Activated CD4-positive, alpha-beta memory T cell treated with anti-CD3 and anti-CD28 coated beads, Interleukin-2, amount 10 ng/mL, durations not matched to agents 7 days and 5 days (primary cell): ENCODE measurements around the gene WDR27. TPM values are rescaled to one million over a fixed set of nuclear protein-coding genes. Genes with fewer than 3 reads are reported as not detected.

ENCODE experiments used
- CTCF ChIA-PET: fragments of 350-600 bp; sonication (Branson Sonifier 250); formaldehyde crosslinking; loops from one replicate; lab custom pipeline; 2021; ENCODE audit warnings: antibody characterized with exemption, inconsistent platforms; lab: Charles Lee
- POLR2A ChIA-PET: fragments of 350-600 bp; sonication (Branson Sonifier 250); formaldehyde crosslinking; loops from one replicate; lab custom pipeline; 2021; ENCODE audit warnings: antibody characterized with exemption; lab: Charles Lee
- DNase-seq: peaks from one replicate; pipeline ENCODE4 v3.0.0-alpha.2; 2020
- H3K27ac Mint-ChIP-seq: one replicate; pipeline ENCODE4 v1.8.0; 2021; ENCODE audit warnings: mild to moderate bottlenecking, mixed read lengths
- H3K27me3 Mint-ChIP-seq: one replicate; pipeline ENCODE4 v1.8.0; 2021; ENCODE audit warnings: mixed read lengths
- H3K36me3 Mint-ChIP-seq: one replicate; pipeline ENCODE4 v1.8.0; 2021; ENCODE audit warnings: low read depth, mixed read lengths
- H3K4me1 Mint-ChIP-seq: one replicate; pipeline ENCODE4 v1.8.0; 2021; ENCODE audit warnings: mixed read lengths
- H3K4me3 Mint-ChIP-seq: one replicate; pipeline ENCODE4 v1.8.0; 2021; ENCODE audit warnings: mild to moderate bottlenecking, mixed read lengths
- H3K9me3 Mint-ChIP-seq: one replicate; pipeline ENCODE4 v1.8.0; 2021; ENCODE audit warnings: mixed read lengths
- total RNA-seq, 2 experiments: library from RNA; stranded (reverse); gene quantifications; one replicate each; pipeline ENCODE4 v1.2.3, GENCODE V29; 2021

The WDR27 gene
- total RNA-seq, 2 experiments from 2014 or later: 24.9 to 25.2 TPM

- H3K4me1 Mint-ChIP-seq: no peaks in the 10 kb centered on the region
- H3K4me3 Mint-ChIP-seq: no peak overlapping the region
- H3K27me3 Mint-ChIP-seq: peaks cover 2% of the 10 kb centered on the region
- no peaks in the 10 kb centered on the region for H3K36me3 Mint-ChIP-seq
- no peaks in the 10 kb centered on the region for H3K9me3 Mint-ChIP-seq
- ChIA-PET POLR2A (no interaction called here), CTCF (no interaction called here)
- DNase-seq: no peak
- H3K27ac Mint-ChIP-seq: no peak overlapping the region
These were observed 202.8 kb downstream of the WDR27 start for GRCh38 chr6:169498916-169499513.

DNA sequence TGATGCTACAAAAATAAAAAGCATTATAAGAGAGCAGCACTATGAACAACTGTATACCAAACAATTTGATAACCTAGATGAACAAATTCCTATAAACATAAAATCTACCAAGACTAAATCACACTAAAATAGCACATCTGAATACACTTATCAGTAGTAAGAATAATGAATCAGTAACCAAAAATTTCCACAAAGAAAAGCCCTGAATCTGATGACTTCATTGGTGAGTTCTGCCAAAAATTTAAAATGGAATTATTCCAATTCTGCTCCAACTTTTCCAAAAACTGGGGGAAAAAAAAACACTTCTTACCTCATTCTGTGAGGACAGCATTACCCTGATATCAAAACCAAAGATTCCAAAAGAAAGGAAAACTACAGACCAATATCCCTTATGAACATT, 206.2 kb downstream of the WDR27 start:
- H3K9me3 Mint-ChIP-seq: no peaks in the 10 kb centered on the region
- H3K4me1 Mint-ChIP-seq: no peaks in the 10 kb centered on the region
- H3K27me3 Mint-ChIP-seq: peaks cover 2% of the 10 kb centered on the region
- H3K4me3 Mint-ChIP-seq: no peak overlapping the region
- DNase-seq: no peak
- CTCF ChIA-PET: no interaction called here
- POLR2A ChIA-PET: no interaction called here
- H3K27ac Mint-ChIP-seq: no peak overlapping the region
- no peaks in the 10 kb centered on the region for H3K36me3 Mint-ChIP-seq

DNA sequence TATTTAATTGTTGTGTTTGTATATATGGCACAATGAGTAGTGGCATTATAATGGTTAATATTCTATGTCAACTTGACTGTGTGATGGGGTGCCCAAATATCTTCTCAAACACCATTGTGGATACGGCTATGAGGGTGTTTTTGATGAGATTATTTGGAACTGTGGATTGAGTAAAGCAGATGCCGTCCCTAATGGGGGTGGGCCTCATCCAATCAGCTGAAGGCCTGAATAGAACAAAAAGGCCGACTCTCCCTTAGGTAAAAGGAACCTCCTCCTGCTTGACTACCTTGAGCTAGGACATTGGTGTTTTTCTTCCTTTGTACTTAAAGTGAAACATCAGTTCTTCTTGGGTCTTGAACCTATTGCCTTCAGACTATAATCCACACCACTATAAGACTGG, 207.8 kb downstream of the WDR27 start:
- no peak overlapping the region for H3K4me3 Mint-ChIP-seq
- no peaks in the 10 kb centered on the region for H3K36me3 Mint-ChIP-seq
- no peaks in the 10 kb centered on the region for H3K9me3 Mint-ChIP-seq
- no peak overlapping the region for H3K27ac Mint-ChIP-seq
- no peaks in the 10 kb centered on the region for H3K4me1 Mint-ChIP-seq
- peaks cover 2% of the 10 kb centered on the region for H3K27me3 Mint-ChIP-seq
- ChIA-PET POLR2A (no interaction called here), CTCF (no interaction called here)
- DNase-seq: no peak

DNA sequence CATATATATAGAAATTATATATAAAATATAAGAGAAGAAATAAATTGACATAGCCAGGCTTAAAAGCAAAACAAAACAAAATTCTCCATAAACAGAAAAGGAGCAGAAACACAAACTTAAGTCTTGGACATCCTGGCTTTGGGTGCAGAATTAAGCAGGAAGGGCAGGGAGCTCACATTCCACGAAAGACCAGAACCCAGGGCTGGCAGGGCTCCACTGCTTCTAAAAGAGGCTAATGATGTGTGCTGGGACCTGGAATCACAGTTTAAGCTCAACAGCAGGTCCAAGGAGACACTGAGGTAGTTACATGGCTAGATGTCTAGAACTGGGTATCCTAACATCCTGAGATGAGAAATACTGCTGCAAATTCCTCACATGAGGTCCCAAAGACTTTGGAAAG, 210.3 kb downstream of the WDR27 start:
- CTCF ChIA-PET: no interaction called here
- no peak for DNase-seq
- no peaks in the 10 kb centered on the region for H3K9me3 Mint-ChIP-seq
- no peaks in the 10 kb centered on the region for H3K36me3 Mint-ChIP-seq
- no peaks in the 10 kb centered on the region for H3K4me1 Mint-ChIP-seq
- no peak overlapping the region for H3K27ac Mint-ChIP-seq
- no peak overlapping the region for H3K4me3 Mint-ChIP-seq
- H3K27me3 Mint-ChIP-seq: peaks cover 2% of the 10 kb centered on the region
- POLR2A ChIA-PET: no interaction called here

GRCh38 chr6:169490830-169491229, 211.0 kb downstream of the WDR27 start:
- Mint-ChIP-seq H3K36me3 (no peaks in the 10 kb centered on the region), H3K4me3 (no peak overlapping the region), H3K4me1 (no peaks in the 10 kb centered on the region), H3K27me3 (peaks cover 2% of the 10 kb centered on the region), H3K9me3 (no peaks in the 10 kb centered on the region), H3K27ac (no peak overlapping the region)
- DNase-seq: no peak
- CTCF ChIA-PET: no interaction called here
- POLR2A ChIA-PET: no interaction called here

GRCh38 chr6:169490246-169490641, 211.6 kb downstream of the WDR27 start:
- no peak overlapping the region for H3K27ac Mint-ChIP-seq
- no peaks in the 10 kb centered on the region for H3K36me3 Mint-ChIP-seq
- ChIA-PET CTCF (no interaction called here), POLR2A (no interaction called here)
- no peak for DNase-seq
- no peak overlapping the region for H3K4me3 Mint-ChIP-seq
- no peaks in the 10 kb centered on the region for H3K4me1 Mint-ChIP-seq
- H3K27me3 Mint-ChIP-seq: peaks cover 2% of the 10 kb centered on the region
- H3K9me3 Mint-ChIP-seq: no peaks in the 10 kb centered on the region

- Mint-ChIP-seq H3K27me3 (no peaks in the 10 kb centered on the region), H3K27ac (no peak overlapping the region), H3K4me3 (no peak overlapping the region), H3K36me3 (no peaks in the 10 kb centered on the region), H3K9me3 (no peaks in the 10 kb centered on the region), H3K4me1 (no peaks in the 10 kb centered on the region)
- POLR2A ChIA-PET: no interaction called here
- DNase-seq: no peak
- CTCF ChIA-PET: no interaction called here
These were observed 212.1 kb downstream of the WDR27 start for GRCh38 chr6:169489563-169490245.

GRCh38 chr6:169487579-169488436, 214.0 kb downstream of the WDR27 start:
- Mint-ChIP-seq H3K4me1 (no peaks in the 10 kb centered on the region), H3K27me3 (no peaks in the 10 kb centered on the region), H3K36me3 (no peaks in the 10 kb centered on the region), H3K4me3 (no peak overlapping the region), H3K9me3 (peaks cover 3% of the 10 kb centered on the region), H3K27ac (no peak overlapping the region)
- ChIA-PET POLR2A (no interaction called here), CTCF (no interaction called here)
- DNase-seq: no peak

- Mint-ChIP-seq H3K27ac (no peak overlapping the region), H3K9me3 (peaks cover 25% of the 10 kb centered on the region), H3K27me3 (no peaks in the 10 kb centered on the region), H3K36me3 (no peaks in the 10 kb centered on the region), H3K4me1 (no peaks in the 10 kb centered on the region), H3K4me3 (no peak overlapping the region)
- no peak for DNase-seq
- ChIA-PET CTCF (no interaction called here), POLR2A (no interaction called here)
These were observed 221.9 kb downstream of the WDR27 start for GRCh38 chr6:169479783-169480495.

DNA sequence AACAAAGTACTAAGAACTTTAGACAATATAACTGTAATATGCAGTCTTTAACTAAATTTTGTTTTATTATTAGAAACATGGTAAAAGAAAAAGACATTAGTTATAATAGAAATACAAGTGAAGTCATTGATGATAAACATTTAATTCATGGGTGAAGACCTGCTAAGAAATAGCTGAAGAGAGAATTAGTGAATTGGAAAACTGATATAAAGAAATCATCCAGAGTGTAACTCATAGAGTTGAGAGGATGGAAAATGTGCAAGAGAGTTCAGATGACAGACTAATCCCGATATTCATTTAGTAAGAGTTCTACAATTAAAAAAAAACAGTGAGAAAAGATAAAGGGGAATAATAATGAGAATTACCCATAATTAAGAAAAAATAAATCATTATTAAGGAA, 227.5 kb downstream of the WDR27 start:
- no peak for DNase-seq
- CTCF ChIA-PET: no interaction called here
- H3K27me3 Mint-ChIP-seq: no peaks in the 10 kb centered on the region
- POLR2A ChIA-PET: no interaction called here
- H3K4me3 Mint-ChIP-seq: no peak overlapping the region
- H3K27ac Mint-ChIP-seq: no peak overlapping the region
- peaks cover 19% of the 10 kb centered on the region for H3K9me3 Mint-ChIP-seq
- H3K4me1 Mint-ChIP-seq: no peaks in the 10 kb centered on the region
- no peaks in the 10 kb centered on the region for H3K36me3 Mint-ChIP-seq

- DNase-seq: no peak
- Mint-ChIP-seq H3K27me3 (no peaks in the 10 kb centered on the region), H3K4me1 (no peaks in the 10 kb centered on the region), H3K27ac (no peak overlapping the region), H3K9me3 (peaks cover 21% of the 10 kb centered on the region), H3K36me3 (peaks cover 4% of the 10 kb centered on the region), H3K4me3 (no peak overlapping the region)
- POLR2A ChIA-PET: no interaction called here
- CTCF ChIA-PET: no interaction called here
These were observed 228.2 kb downstream of the WDR27 start for GRCh38 chr6:169473663-169474062.

- POLR2A ChIA-PET: no interaction called here
- peaks cover 4% of the 10 kb centered on the region for H3K36me3 Mint-ChIP-seq
- no peak for DNase-seq
- H3K4me1 Mint-ChIP-seq: no peaks in the 10 kb centered on the region
- no peaks in the 10 kb centered on the region for H3K27me3 Mint-ChIP-seq
- CTCF ChIA-PET: no interaction called here
- no peak overlapping the region for H3K4me3 Mint-ChIP-seq
- H3K27ac Mint-ChIP-seq: no peak overlapping the region
- peaks cover 25% of the 10 kb centered on the region for H3K9me3 Mint-ChIP-seq
These were observed 228.9 kb downstream of the WDR27 start for GRCh38 chr6:169472786-169473416.

- peaks cover 27% of the 10 kb centered on the region for H3K9me3 Mint-ChIP-seq
- H3K4me1 Mint-ChIP-seq: no peaks in the 10 kb centered on the region
- H3K4me3 Mint-ChIP-seq: no peak overlapping the region
- CTCF ChIA-PET: interaction anchor here (0.6 kb wide), 1 partner anchor 378 kb away, joined by 4 read pairs; no protein-coding TSS in a partner anchor
- no peaks in the 10 kb centered on the region for H3K27me3 Mint-ChIP-seq
- DNase-seq: no peak
- H3K27ac Mint-ChIP-seq: no peak overlapping the region
- POLR2A ChIA-PET: no interaction called here
- peaks cover 4% of the 10 kb centered on the region for H3K36me3 Mint-ChIP-seq
These were observed 231.0 kb downstream of the WDR27 start for GRCh38 chr6:169470790-169471189.
